ENCODE data around the gene CNGA2.

The CNGA2 gene

GRCh38 chrX:151753313-151754046 lies 18.9 kb downstream of the CNGA2 start:
- peak; percentile 21 for DNase-seq (ENCODE audit: low spot score)

- DNase-seq (ENCODE audit: low spot score) = no peak
Measured at GRCh38 chrX:151754047-151754429, 19.5 kb downstream of the CNGA2 start.

GRCh38 chrX:151754641-151755215 lies 20.2 kb downstream of the CNGA2 start:
- DNase-seq (ENCODE audit: low spot score) = no peak

GRCh38 chrX:151759041-151759708 lies 24.6 kb downstream of the CNGA2 start:
- no peak for DNase-seq (ENCODE audit: low spot score)

GRCh38 chrX:151762802-151763201 lies 28.3 kb downstream of the CNGA2 start:
- DNase-seq (ENCODE audit: low spot score) = no peak

GRCh38 chrX:151763711-151764110 lies 29.2 kb downstream of the CNGA2 start:
- DNase-seq (ENCODE audit: low spot score) = no peak

- no peak for DNase-seq (ENCODE audit: low spot score)
Measured at GRCh38 chrX:151765026-151765425, 30.5 kb downstream of the CNGA2 start.

- no peak for DNase-seq (ENCODE audit: low spot score)
Measured at GRCh38 chrX:151771726-151772125, 37.2 kb downstream of the CNGA2 start.

- DNase-seq (ENCODE audit: low spot score) = no peak
Measured at GRCh38 chrX:151773434-151773833, 38.9 kb downstream of the CNGA2 start.

- no peak for DNase-seq (ENCODE audit: low spot score)
Measured at GRCh38 chrX:151774421-151774820, 39.9 kb downstream of the CNGA2 start.

GRCh38 chrX:151776181-151776731 lies 41.7 kb downstream of the CNGA2 start:
- DNase-seq (ENCODE audit: low spot score) = no peak

- no peak for DNase-seq (ENCODE audit: low spot score)
Measured at GRCh38 chrX:151776936-151777335, 42.4 kb downstream of the CNGA2 start.

- DNase-seq (ENCODE audit: low spot score) = no peak
Measured at GRCh38 chrX:151779258-151779657, 44.7 kb downstream of the CNGA2 start.

- DNase-seq (ENCODE audit: low spot score) = no peak
Measured at GRCh38 chrX:151780621-151781020, 46.1 kb downstream of the CNGA2 start.

- DNase-seq (ENCODE audit: low spot score) = no peak
Measured at GRCh38 chrX:151789179-151789800, 54.7 kb downstream of the CNGA2 start.

- no peak for DNase-seq (ENCODE audit: low spot score)
Measured at GRCh38 chrX:151790481-151791160, 56.1 kb downstream of the CNGA2 start.

- DNase-seq (ENCODE audit: low spot score) = no peak
Measured at GRCh38 chrX:151791961-151792360, 57.4 kb downstream of the CNGA2 start.

GRCh38 chrX:151792505-151792904 lies 58.0 kb downstream of the CNGA2 start:
- DNase-seq (ENCODE audit: low spot score) = no peak

GRCh38 chrX:151793886-151794285 lies 59.3 kb downstream of the CNGA2 start:
- DNase-seq (ENCODE audit: low spot score) = no peak
